HCT116 (cell line): ENCODE data around the gene C15orf39. TPM values are rescaled to one million over a fixed set of nuclear protein-coding genes. Genes with fewer than 3 reads are reported as not detected.

ENCODE experiments used
- ATAC-seq: fragments of 200-7000 bp; cut with Tn5 transposase; 2 replicates; pipeline ENCODE4 v1.9.1; 2020; ENCODE audit warnings: mild to moderate bottlenecking, moderate library complexity
- BruUV-seq: library from RNA; stranded (reverse); fragments of 400-500 nt; replicated peaks from 2 replicates; lab custom pipeline; 2021; lab: Mats Ljungman, UMichigan
- CTCF ChIA-PET: fragments of 300-600 bp; sonication (Branson Sonifier 250); formaldehyde crosslinking; loops from one replicate; lab custom pipeline; 2021; ENCODE audit warnings: antibody characterized with exemption; lab: Charles Lee
- POLR2A ChIA-PET: fragments of 300-600, 350-600 bp; sonication (Branson Sonifier 250); formaldehyde crosslinking; loops from one replicate; lab custom pipeline; 2021; ENCODE audit warnings: antibody characterized with exemption; lab: Charles Lee
- RAD21 ChIA-PET, 2 experiments: fragments of 300-600 bp; sonication (Branson Sonifier 250); formaldehyde crosslinking; loops; one replicate each; lab custom pipeline; 2023; ENCODE audit warnings: low total read pairs in 2 of 2; ENCODE audit not compliant: uncharacterized antibody in 2 of 2, unreplicated experiment in 2 of 2, low non-redundant PET in 1 of 2; lab: Charles Lee
- DNase-seq: peaks from one replicate; pipeline ENCODE4 v3.0.0-alpha.2; 2010; ENCODE audit warnings: low read depth, low spot score
- H2AFZ ChIP-seq: fragments of 200-600 bp; shearing (Covaris generic), sonication (generic); 2 replicates; pipeline ENCODE4 v1.6.1; 2017; ENCODE audit warnings: low read depth, mixed run types, mixed read lengths, antibody characterized with exemption, low read length; ENCODE audit not compliant: poor library complexity, severe bottlenecking
- H3K27ac ChIP-seq: 2 replicates; pipeline ENCODE4 v1.5.1; 2012; ENCODE audit warnings: low read depth, low read length
- H3K27me3 ChIP-seq: fragments of 200-600 bp; sonication (generic); 2 replicates; pipeline ENCODE4 v1.6.1; 2016; ENCODE audit warnings: mixed run types, low read length, mixed read lengths; ENCODE audit not compliant: insufficient read depth
- H3K36me3 ChIP-seq, 2 experiments: fragments of 200-500 bp in 1 of 2; fragments of 200-600 bp in 1 of 2; sonication (Bioruptor generic) in 1 of 2; sonication (generic) in 1 of 2; 2 replicates each; pipeline versions ENCODE4 v1.5.1 to v1.6.1; 2014 to 2016; ENCODE audit warnings: low read length in 2 of 2, inconsistent platforms in 1 of 2, mixed read lengths in 1 of 2, mixed run types in 1 of 2; ENCODE audit not compliant: insufficient read depth in 2 of 2, control insufficient read depth in 1 of 2
- H3K4me1 ChIP-seq, 2 experiments: fragments of 200-600 bp in 1 of 2; sonication (generic) in 1 of 2; 2 replicates each; pipeline versions ENCODE4 v1.5.1 to v1.6.1; 2012 to 2017; ENCODE audit warnings: low read length in 2 of 2, inconsistent platforms in 1 of 2, mild to moderate bottlenecking in 1 of 2, mixed read lengths in 1 of 2, mixed run types in 1 of 2, moderate library complexity in 1 of 2; ENCODE audit not compliant: insufficient read depth in 2 of 2, control insufficient read depth in 1 of 2
- H3K4me2 ChIP-seq: fragments of 200-600 bp; sonication (generic); 2 replicates; pipeline ENCODE4 v1.6.1; 2017; ENCODE audit warnings: mixed run types, low read length, mixed read lengths
- H3K4me3 ChIP-seq, 2 experiments: fragments of 200-600 bp in 1 of 2; sonication (generic) in 1 of 2; replicated peaks in 1 of 2; 2 replicates each; pipeline ENCODE4 v1.5.1; 2011 to 2016; ENCODE audit warnings: low read length in 2 of 2, control low read depth in 1 of 2, low read depth in 1 of 2, mild to moderate bottlenecking in 1 of 2, mixed read lengths in 1 of 2, mixed run types in 1 of 2
- H3K79me2 ChIP-seq: fragments of 200-600 bp; sonication (generic); 2 replicates; pipeline ENCODE4 v1.6.1; 2017; ENCODE audit warnings: mild to moderate bottlenecking, mixed run types, low read length, moderate library complexity, mixed read lengths; ENCODE audit not compliant: insufficient read depth
- H3K9ac ChIP-seq: fragments of 200-600 bp; sonication (generic); 2 replicates; pipeline ENCODE4 v1.6.1; 2016; ENCODE audit warnings: low read length, mixed read lengths
- H3K9me2 ChIP-seq: fragments of 200-600 bp; sonication (generic), shearing (Covaris generic); 2 replicates; pipeline ENCODE4 v1.6.1; 2017; ENCODE audit warnings: mixed run types, mild to moderate bottlenecking, moderate library complexity; ENCODE audit not compliant: insufficient read depth
- H3K9me3 ChIP-seq, 2 experiments: fragments of 200-500 bp in 1 of 2; fragments of 200-600 bp in 1 of 2; sonication (Bioruptor generic) in 1 of 2; sonication (generic) in 1 of 2; 2 replicates each; pipeline ENCODE4 v1.6.1; 2014 to 2017; ENCODE audit warnings: low read length in 2 of 2, mixed read lengths in 2 of 2, inconsistent platforms in 1 of 2, low read depth in 1 of 2, mild to moderate bottlenecking in 1 of 2, mixed run types in 1 of 2, moderate library complexity in 1 of 2; ENCODE audit not compliant: control insufficient read depth in 1 of 2, insufficient read depth in 1 of 2
- H4K20me1 ChIP-seq: fragments of 200-600 bp; sonication (generic), shearing (Covaris generic); 2 replicates; pipeline ENCODE4 v1.6.1; 2017; ENCODE audit warnings: mixed run types, mild to moderate bottlenecking, moderate library complexity; ENCODE audit not compliant: insufficient read depth
- CBX3 ChIP-seq: IDR thresholded peaks from 2 replicates; pipeline ENCODE4 v1.6.1; 2012; ENCODE audit warnings: low read depth
- CEBPB ChIP-seq: IDR thresholded peaks from 2 replicates; pipeline ENCODE4 v1.6.1; 2012; ENCODE audit warnings: low read depth
- EGR1 ChIP-seq: IDR thresholded peaks from 2 replicates; pipeline ENCODE4 v1.6.1; 2012; ENCODE audit warnings: low read depth
- ELF1 ChIP-seq: IDR thresholded peaks from 2 replicates; pipeline ENCODE4 v1.6.1; 2012; ENCODE audit warnings: low read depth, borderline replicate concordance
- EZH2 ChIP-seq: fragments of 200-600 bp; sonication (generic); IDR thresholded peaks from 2 replicates; pipeline ENCODE4 v1.6.1; 2017; ENCODE audit warnings: antibody characterized with exemption, mixed run types
- EZH2phosphoT487 ChIP-seq: fragments of 200-600 bp; IDR thresholded peaks from 2 replicates; pipeline ENCODE4 v1.6.1; 2018; ENCODE audit warnings: antibody characterized with exemption, borderline replicate concordance
- FOSL1 ChIP-seq: IDR thresholded peaks from 2 replicates; pipeline ENCODE4 v1.6.1; 2012; ENCODE audit warnings: low read depth
- JUND ChIP-seq: IDR thresholded peaks from 2 replicates; pipeline ENCODE4 v1.6.1; 2012
- POLR2A ChIP-seq: IDR thresholded peaks from 2 replicates; pipeline ENCODE4 v1.7.0; 2011; ENCODE audit warnings: borderline replicate concordance; ENCODE audit not compliant: insufficient read depth, insufficient read length; ENCODE audit errors: extremely low read depth
- SIN3A ChIP-seq: IDR thresholded peaks from 2 replicates; pipeline ENCODE4 v1.6.1; 2012; ENCODE audit warnings: low read depth
- SRF ChIP-seq: IDR thresholded peaks from 2 replicates; pipeline ENCODE4 v1.6.1; 2012; ENCODE audit warnings: low read depth
- YY1 ChIP-seq: IDR thresholded peaks from 2 replicates; pipeline ENCODE4 v1.6.1; 2011; ENCODE audit warnings: low read length, low read depth, moderate library complexity, mild to moderate bottlenecking; ENCODE audit not compliant: insufficient replicate concordance; ENCODE audit errors: extremely low read depth
- ZNF274 ChIP-seq: fragments of 200-500 bp; sonication (Bioruptor generic); IDR thresholded peaks from 2 replicates; pipeline ENCODE4 v1.6.1; 2014; ENCODE audit warnings: mild to moderate bottlenecking, low read depth, low read length, inconsistent platforms
- intact Hi-C: fragments of 100-400 bp; cut with micrococcal nuclease; formaldehyde crosslinking; loops from 2 replicates; pipeline ENCODE4 v1.10.0; 2022
- total RNA-seq: library from RNA; stranded (reverse); gene quantifications from one replicate; pipeline ENCODE4 v1.2.1, GENCODE V29; 2021; ENCODE audit not compliant: unreplicated experiment
- TF ChIP-seq, protein P1 (sequence below): IDR thresholded peaks from 2 replicates; pipeline ENCODE4 v1.6.1; 2011; ENCODE audit warnings: mild to moderate bottlenecking, low read length, moderate library complexity; ENCODE audit not compliant: insufficient replicate concordance; ENCODE audit errors: extremely low read depth
- TF ChIP-seq, protein P2 (sequence below), 3 experiments: fragments of 200-600 bp in 1 of 3; sonication (generic) in 1 of 3; IDR thresholded peaks in 2 of 3; conservative IDR thresholded peaks in 1 of 3; 2 replicates each; pipeline ENCODE4 v1.5.1; 2012 to 2017; ENCODE audit warnings: low read depth in 2 of 3, low read length in 2 of 3, antibody characterized with exemption in 1 of 3, borderline replicate concordance in 1 of 3, control low read depth in 1 of 3, mild to moderate bottlenecking in 1 of 3, mixed read lengths in 1 of 3, mixed run types in 1 of 3, moderate library complexity in 1 of 3; ENCODE audit not compliant: insufficient read depth in 1 of 3
- TF ChIP-seq, protein P3 (sequence below): IDR thresholded peaks from 2 replicates; pipeline ENCODE4 v1.6.1; 2012
- TF ChIP-seq, protein P4 (sequence below): IDR thresholded peaks from 2 replicates; pipeline ENCODE4 v1.6.1; 2012
- TF ChIP-seq, protein P5 (sequence below): IDR thresholded peaks from 2 replicates; pipeline ENCODE4 v1.6.1; 2012; ENCODE audit warnings: low read depth

Gene C15orf39
- total RNA-seq, 1 experiment from 2014 or later: 29.3 TPM

DNA sequence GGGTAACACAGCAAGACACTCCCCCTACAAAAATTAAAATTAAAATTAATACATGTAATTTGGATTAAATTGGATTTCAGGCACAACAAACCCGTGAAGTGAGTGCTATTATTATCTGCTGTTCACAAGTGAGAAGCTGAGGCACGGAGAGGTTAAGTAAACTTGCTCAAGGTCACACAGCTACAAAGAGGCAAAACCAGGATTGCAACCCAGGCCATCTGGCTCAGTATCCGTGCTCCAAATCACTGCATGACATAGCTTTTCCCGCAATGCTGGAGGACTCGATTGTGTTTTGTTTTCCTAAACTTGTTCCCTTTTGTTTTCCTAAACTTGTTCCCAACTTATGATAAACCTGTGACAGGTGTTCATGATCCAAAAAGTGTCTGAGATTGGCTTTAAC is 19.9 kb upstream of the C15orf39 start:
- no peaks in the 10 kb centered on the region for H3K27me3 ChIP-seq
- H3K9ac ChIP-seq: no peak overlapping the region
- no peak for DNase-seq
- BruUV-seq: no TSS peak
- no peak for ATAC-seq
- H3K27ac ChIP-seq: no peak overlapping the region
- no peaks in the 10 kb centered on the region for H3K36me3 ChIP-seq
- H3K9me2 ChIP-seq: no peaks in the 10 kb centered on the region
- H2AFZ ChIP-seq: no peak overlapping the region
- H3K4me2 ChIP-seq: no peak overlapping the region
- H4K20me1 ChIP-seq: no peaks in the 10 kb centered on the region
- no peaks in the 10 kb centered on the region for H3K9me3 ChIP-seq
- no peaks in the 10 kb centered on the region for H3K79me2 ChIP-seq
- ChIA-PET POLR2A (interaction anchor here (0.7 kb wide), 1 partner anchor 17 kb away, joined by 5 read pairs; no protein-coding TSS in a partner anchor), CTCF (interaction anchor here (1.2 kb wide), 1 partner anchor 25 kb away, joined by 3 read pairs; no protein-coding TSS in a partner anchor), RAD21 (no interaction called here)
- TF ChIP-seq JUND (no peak), EGR1 (no peak), ELF1 (no peak), EZH2 (no peak), SRF (no peak), YY1 (no peak), SIN3A (no peak), CBX3 (no peak), EZH2phosphoT487 (no peak), ZNF274 (no peak), CEBPB (no peak), FOSL1 (no peak), POLR2A (no peak)
- TF ChIP-seq, protein P1, sequence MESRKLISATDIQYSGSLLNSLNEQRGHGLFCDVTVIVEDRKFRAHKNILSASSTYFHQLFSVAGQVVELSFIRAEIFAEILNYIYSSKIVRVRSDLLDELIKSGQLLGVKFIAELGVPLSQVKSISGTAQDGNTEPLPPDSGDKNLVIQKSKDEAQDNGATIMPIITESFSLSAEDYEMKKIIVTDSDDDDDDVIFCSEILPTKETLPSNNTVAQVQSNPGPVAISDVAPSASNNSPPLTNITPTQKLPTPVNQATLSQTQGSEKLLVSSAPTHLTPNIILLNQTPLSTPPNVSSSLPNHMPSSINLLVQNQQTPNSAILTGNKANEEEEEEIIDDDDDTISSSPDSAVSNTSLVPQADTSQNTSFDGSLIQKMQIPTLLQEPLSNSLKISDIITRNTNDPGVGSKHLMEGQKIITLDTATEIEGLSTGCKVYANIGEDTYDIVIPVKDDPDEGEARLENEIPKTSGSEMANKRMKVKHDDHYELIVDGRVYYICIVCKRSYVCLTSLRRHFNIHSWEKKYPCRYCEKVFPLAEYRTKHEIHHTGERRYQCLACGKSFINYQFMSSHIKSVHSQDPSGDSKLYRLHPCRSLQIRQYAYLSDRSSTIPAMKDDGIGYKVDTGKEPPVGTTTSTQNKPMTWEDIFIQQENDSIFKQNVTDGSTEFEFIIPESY: no peak
- TF ChIP-seq, protein P2, sequence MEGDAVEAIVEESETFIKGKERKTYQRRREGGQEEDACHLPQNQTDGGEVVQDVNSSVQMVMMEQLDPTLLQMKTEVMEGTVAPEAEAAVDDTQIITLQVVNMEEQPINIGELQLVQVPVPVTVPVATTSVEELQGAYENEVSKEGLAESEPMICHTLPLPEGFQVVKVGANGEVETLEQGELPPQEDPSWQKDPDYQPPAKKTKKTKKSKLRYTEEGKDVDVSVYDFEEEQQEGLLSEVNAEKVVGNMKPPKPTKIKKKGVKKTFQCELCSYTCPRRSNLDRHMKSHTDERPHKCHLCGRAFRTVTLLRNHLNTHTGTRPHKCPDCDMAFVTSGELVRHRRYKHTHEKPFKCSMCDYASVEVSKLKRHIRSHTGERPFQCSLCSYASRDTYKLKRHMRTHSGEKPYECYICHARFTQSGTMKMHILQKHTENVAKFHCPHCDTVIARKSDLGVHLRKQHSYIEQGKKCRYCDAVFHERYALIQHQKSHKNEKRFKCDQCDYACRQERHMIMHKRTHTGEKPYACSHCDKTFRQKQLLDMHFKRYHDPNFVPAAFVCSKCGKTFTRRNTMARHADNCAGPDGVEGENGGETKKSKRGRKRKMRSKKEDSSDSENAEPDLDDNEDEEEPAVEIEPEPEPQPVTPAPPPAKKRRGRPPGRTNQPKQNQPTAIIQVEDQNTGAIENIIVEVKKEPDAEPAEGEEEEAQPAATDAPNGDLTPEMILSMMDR (IDR thresholded peaks at IDR 0.05 in 2 of 3, conservative IDR thresholded peaks at IDR 0.05 in 1 of 3; ENCODE audit: borderline replicate concordance in 1 of 3, insufficient read depth in 1 of 3, low read depth in 2 of 3, low read length in 2 of 3): no peak
- TF ChIP-seq, protein P3, sequence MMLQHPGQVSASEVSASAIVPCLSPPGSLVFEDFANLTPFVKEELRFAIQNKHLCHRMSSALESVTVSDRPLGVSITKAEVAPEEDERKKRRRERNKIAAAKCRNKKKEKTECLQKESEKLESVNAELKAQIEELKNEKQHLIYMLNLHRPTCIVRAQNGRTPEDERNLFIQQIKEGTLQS: no peak
- TF ChIP-seq, protein P4, sequence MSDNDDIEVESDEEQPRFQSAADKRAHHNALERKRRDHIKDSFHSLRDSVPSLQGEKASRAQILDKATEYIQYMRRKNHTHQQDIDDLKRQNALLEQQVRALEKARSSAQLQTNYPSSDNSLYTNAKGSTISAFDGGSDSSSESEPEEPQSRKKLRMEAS: no peak
- TF ChIP-seq, protein P5, sequence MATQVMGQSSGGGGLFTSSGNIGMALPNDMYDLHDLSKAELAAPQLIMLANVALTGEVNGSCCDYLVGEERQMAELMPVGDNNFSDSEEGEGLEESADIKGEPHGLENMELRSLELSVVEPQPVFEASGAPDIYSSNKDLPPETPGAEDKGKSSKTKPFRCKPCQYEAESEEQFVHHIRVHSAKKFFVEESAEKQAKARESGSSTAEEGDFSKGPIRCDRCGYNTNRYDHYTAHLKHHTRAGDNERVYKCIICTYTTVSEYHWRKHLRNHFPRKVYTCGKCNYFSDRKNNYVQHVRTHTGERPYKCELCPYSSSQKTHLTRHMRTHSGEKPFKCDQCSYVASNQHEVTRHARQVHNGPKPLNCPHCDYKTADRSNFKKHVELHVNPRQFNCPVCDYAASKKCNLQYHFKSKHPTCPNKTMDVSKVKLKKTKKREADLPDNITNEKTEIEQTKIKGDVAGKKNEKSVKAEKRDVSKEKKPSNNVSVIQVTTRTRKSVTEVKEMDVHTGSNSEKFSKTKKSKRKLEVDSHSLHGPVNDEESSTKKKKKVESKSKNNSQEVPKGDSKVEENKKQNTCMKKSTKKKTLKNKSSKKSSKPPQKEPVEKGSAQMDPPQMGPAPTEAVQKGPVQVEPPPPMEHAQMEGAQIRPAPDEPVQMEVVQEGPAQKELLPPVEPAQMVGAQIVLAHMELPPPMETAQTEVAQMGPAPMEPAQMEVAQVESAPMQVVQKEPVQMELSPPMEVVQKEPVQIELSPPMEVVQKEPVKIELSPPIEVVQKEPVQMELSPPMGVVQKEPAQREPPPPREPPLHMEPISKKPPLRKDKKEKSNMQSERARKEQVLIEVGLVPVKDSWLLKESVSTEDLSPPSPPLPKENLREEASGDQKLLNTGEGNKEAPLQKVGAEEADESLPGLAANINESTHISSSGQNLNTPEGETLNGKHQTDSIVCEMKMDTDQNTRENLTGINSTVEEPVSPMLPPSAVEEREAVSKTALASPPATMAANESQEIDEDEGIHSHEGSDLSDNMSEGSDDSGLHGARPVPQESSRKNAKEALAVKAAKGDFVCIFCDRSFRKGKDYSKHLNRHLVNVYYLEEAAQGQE: no peak
- intact Hi-C loops: no loop called here
- no peaks in the 10 kb centered on the region for H3K4me1 ChIP-seq
- H3K4me3 ChIP-seq: no peak overlapping the region
